HEK293 (cell line): ENCODE results near the gene OR5B3.

ENCODE experiments used
- ZNF223 ChIP-seq: fragments of 450-650 bp; formaldehyde crosslinking; IDR thresholded peaks from 2 replicates; pipeline ENCODE4 v1.5.1; 2016; ENCODE audit warnings: missing biosample characterization, missing genetic modification characterization
- TF ChIP-seq, protein P1 (sequence below): fragments of 450-650 bp; formaldehyde crosslinking; IDR thresholded peaks from 2 replicates; pipeline ENCODE4 v1.5.1; 2016; ENCODE audit warnings: missing biosample characterization, missing genetic modification characterization

DNA sequence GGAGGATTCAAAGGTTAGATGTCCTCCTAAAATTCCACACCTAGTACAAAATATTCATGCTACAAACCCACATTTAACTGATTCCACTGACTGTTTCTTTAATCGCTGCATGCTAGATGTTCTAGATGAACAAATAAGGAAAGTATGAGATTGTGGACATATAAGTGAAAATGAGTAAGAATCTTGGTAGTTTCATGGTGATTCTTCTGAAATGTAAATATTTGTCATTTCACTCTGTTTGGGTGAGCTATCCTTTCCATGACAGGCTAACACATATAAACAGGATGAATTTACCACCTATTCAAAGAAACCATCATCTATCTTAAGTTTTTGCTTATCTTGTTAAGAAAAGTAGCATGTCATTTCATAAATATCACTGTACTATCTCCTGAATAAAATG lies 14.8 kb downstream of the OR5B3 start:
- no peak for TF ChIP-seq ZNF223
- TF ChIP-seq, protein P1, sequence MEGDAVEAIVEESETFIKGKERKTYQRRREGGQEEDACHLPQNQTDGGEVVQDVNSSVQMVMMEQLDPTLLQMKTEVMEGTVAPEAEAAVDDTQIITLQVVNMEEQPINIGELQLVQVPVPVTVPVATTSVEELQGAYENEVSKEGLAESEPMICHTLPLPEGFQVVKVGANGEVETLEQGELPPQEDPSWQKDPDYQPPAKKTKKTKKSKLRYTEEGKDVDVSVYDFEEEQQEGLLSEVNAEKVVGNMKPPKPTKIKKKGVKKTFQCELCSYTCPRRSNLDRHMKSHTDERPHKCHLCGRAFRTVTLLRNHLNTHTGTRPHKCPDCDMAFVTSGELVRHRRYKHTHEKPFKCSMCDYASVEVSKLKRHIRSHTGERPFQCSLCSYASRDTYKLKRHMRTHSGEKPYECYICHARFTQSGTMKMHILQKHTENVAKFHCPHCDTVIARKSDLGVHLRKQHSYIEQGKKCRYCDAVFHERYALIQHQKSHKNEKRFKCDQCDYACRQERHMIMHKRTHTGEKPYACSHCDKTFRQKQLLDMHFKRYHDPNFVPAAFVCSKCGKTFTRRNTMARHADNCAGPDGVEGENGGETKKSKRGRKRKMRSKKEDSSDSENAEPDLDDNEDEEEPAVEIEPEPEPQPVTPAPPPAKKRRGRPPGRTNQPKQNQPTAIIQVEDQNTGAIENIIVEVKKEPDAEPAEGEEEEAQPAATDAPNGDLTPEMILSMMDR: no peak
